HG02981 (cell line): ENCODE data around the gene RNF19B.

Experiments used
- ATAC-seq: cut with Tn5 transposase; IDR thresholded peaks from one replicate; pipeline ENCODE4 v1.9.1; 2021; ENCODE audit warnings: mild to moderate bottlenecking, moderate library complexity; ENCODE audit not compliant: unreplicated experiment

Gene RNF19B

GRCh38 chr1:32891241-32891570 is 73.4 kb downstream of the RNF19B start:
- no peak for ATAC-seq

- ATAC-seq: no peak
Observed at GRCh38 chr1:32890516-32891240, 73.9 kb downstream of the RNF19B start.

- ATAC-seq: no peak
Observed at GRCh38 chr1:32889731-32890278, 74.8 kb downstream of the RNF19B start.

GRCh38 chr1:32888677-32889420 is 75.8 kb downstream of the RNF19B start:
- ATAC-seq: no peak

- no peak for ATAC-seq
Observed at GRCh38 chr1:32888134-32888533, 76.5 kb downstream of the RNF19B start.

- ATAC-seq: no peak
Observed at GRCh38 chr1:32887623-32888022, 77.0 kb downstream of the RNF19B start.

GRCh38 chr1:32886828-32887414 is 77.7 kb downstream of the RNF19B start:
- no peak for ATAC-seq
